H1 (cell line): ENCODE data around the gene ELP4. TPM values are rescaled to one million over a fixed set of nuclear protein-coding genes. Genes with fewer than 3 reads are reported as not detected.

Experiments used
- CTCF ChIA-PET: fragments of 300-600 bp; sonication (Branson Sonifier 250); formaldehyde crosslinking; loops from one replicate; lab custom pipeline; 2021; ENCODE audit not compliant: partially characterized antibody; lab: Charles Lee
- POLR2A ChIA-PET: fragments of 300-600 bp; sonication (Branson Sonifier 250); formaldehyde crosslinking; loops from one replicate; lab custom pipeline; 2021; ENCODE audit warnings: inconsistent platforms; ENCODE audit not compliant: partially characterized antibody; lab: Charles Lee
- DNase-seq, 2 experiments: peaks; one replicate each; pipeline versions ENCODE4 v3.0.0 to v3.0.0-alpha.2; 2010 to 2022; ENCODE audit warnings: low spot score in 2 of 2, low read depth in 1 of 2, mixed read lengths in 1 of 2
- FAIRE-seq: peaks from 2 replicates; lab custom pipeline; 2011; peaks lifted over from hg19 to GRCh38; lab: Jason Lieb, UNC
- H2AFZ ChIP-seq: 2 replicates; pipeline ENCODE4 v1.8.1; 2012; ENCODE audit warnings: low read length, inconsistent platforms
- H2AK5ac ChIP-seq: 2 replicates; pipeline ENCODE4 v1.6.1; 2013; ENCODE audit warnings: low read depth, low read length
- H2BK120ac ChIP-seq: replicated peaks from 2 replicates; pipeline ENCODE3; 2013; ENCODE audit warnings: low read depth, low read length, inconsistent platforms
- H2BK12ac ChIP-seq: 2 replicates; pipeline ENCODE4 v1.6.1; 2013; ENCODE audit warnings: low read depth, low read length
- H2BK15ac ChIP-seq: 2 replicates; pipeline ENCODE4 v1.6.1; 2013; ENCODE audit warnings: low read length
- H2BK20ac ChIP-seq: 2 replicates; pipeline ENCODE4 v1.6.1; 2013; ENCODE audit warnings: low read length
- H2BK5ac ChIP-seq: 2 replicates; pipeline ENCODE4 v1.6.1; 2013; ENCODE audit warnings: low read depth, low read length
- H3K14ac ChIP-seq: 2 replicates; pipeline ENCODE4 v1.6.1; 2013; ENCODE audit warnings: inconsistent platforms; ENCODE audit not compliant: insufficient read length
- H3K18ac ChIP-seq: 2 replicates; pipeline ENCODE4 v1.6.1; 2013; ENCODE audit warnings: low read length; ENCODE audit errors: extremely low read depth
- H3K23ac ChIP-seq: 2 replicates; pipeline ENCODE4 v1.6.1; 2013; ENCODE audit warnings: inconsistent platforms; ENCODE audit not compliant: insufficient read length
- H3K23me2 ChIP-seq: 2 replicates; pipeline ENCODE4 v1.6.1; 2013; ENCODE audit warnings: low read depth, low read length
- H3K27ac ChIP-seq: 2 replicates; pipeline ENCODE4 v1.6.1; 2011; ENCODE audit warnings: low read depth, low read length, inconsistent platforms
- H3K27me3 ChIP-seq, 4 experiments: replicated peaks in 1 of 4; 1 replicate in 1 of 4; 2 replicates in 3 of 4; pipeline versions ENCODE4 v1.6.1 to v1.8.1; 2011 to 2013; ENCODE audit warnings: low read length in 3 of 4, mild to moderate bottlenecking in 3 of 4, inconsistent platforms in 2 of 4, mixed read lengths in 2 of 4, moderate library complexity in 1 of 4; ENCODE audit not compliant: control insufficient read depth in 3 of 4, insufficient read depth in 3 of 4; ENCODE audit errors: extremely low read depth in 1 of 4
- H3K36me3 ChIP-seq, 4 experiments: 2 replicates each; pipeline versions ENCODE4 v1.6.1 to v1.8.1; 2011 to 2013; ENCODE audit warnings: mild to moderate bottlenecking in 4 of 4, low read length in 3 of 4, moderate library complexity in 2 of 4, control low read depth in 1 of 4, inconsistent platforms in 1 of 4; ENCODE audit not compliant: insufficient read depth in 4 of 4, control insufficient read depth in 2 of 4
- H3K4ac ChIP-seq: replicated peaks from 2 replicates; pipeline ENCODE3; 2013; ENCODE audit warnings: low read length, low read depth, mixed read lengths, inconsistent platforms; ENCODE audit not compliant: insufficient read length
- H3K4me1 ChIP-seq, 4 experiments: replicated peaks in 1 of 4; 1 replicate in 1 of 4; 2 replicates in 3 of 4; pipeline versions ENCODE4 v1.6.1 to v1.8.1; 2011 to 2013; ENCODE audit warnings: low read length in 3 of 4, inconsistent platforms in 2 of 4, mixed read lengths in 1 of 4; ENCODE audit not compliant: insufficient read depth in 4 of 4, control insufficient read depth in 3 of 4
- H3K4me2 ChIP-seq, 2 experiments: 2 replicates each; pipeline versions ENCODE4 v1.6.1 to v1.8.1; 2011 to 2013; ENCODE audit warnings: low read depth in 2 of 2, low read length in 2 of 2, control low read depth in 1 of 2, inconsistent platforms in 1 of 2, mild to moderate bottlenecking in 1 of 2; ENCODE audit not compliant: insufficient read depth in 1 of 2
- H3K4me3 ChIP-seq, 4 experiments: fragments of 200-600, 300-600 bp in 1 of 4; sonication (generic), shearing (Covaris generic), sonication (Bioruptor Twin) in 1 of 4; 2 replicates each; pipeline versions ENCODE4 v1.5.1 to v1.8.1; 2011 to 2016; ENCODE audit warnings: low read length in 4 of 4, low read depth in 3 of 4, control low read depth in 2 of 4, inconsistent platforms in 2 of 4, mild to moderate bottlenecking in 2 of 4, mixed read lengths in 1 of 4, moderate library complexity in 1 of 4; ENCODE audit not compliant: insufficient read depth in 2 of 4; ENCODE audit errors: extremely low read depth in 1 of 4
- H3K56ac ChIP-seq: replicated peaks from 2 replicates; pipeline ENCODE3; 2013; ENCODE audit warnings: low read depth, mild to moderate bottlenecking, mixed read lengths, low read length, inconsistent platforms; ENCODE audit not compliant: insufficient read length
- H3K79me1 ChIP-seq: 2 replicates; pipeline ENCODE4 v1.6.1; 2013; ENCODE audit warnings: low read depth, low read length, control low read depth
- H3K79me2 ChIP-seq, 2 experiments: 2 replicates each; pipeline versions ENCODE4 v1.6.1 to v1.8.1; 2012 to 2013; ENCODE audit warnings: low read length in 2 of 2, mild to moderate bottlenecking in 2 of 2, inconsistent platforms in 1 of 2; ENCODE audit not compliant: insufficient read depth in 2 of 2, control insufficient read depth in 1 of 2
- H3K9ac ChIP-seq, 4 experiments: replicated peaks in 1 of 4; 1 replicate in 1 of 4; 2 replicates in 3 of 4; pipeline versions ENCODE4 v1.6.1 to v1.8.1; 2011 to 2013; ENCODE audit warnings: low read depth in 3 of 4, low read length in 3 of 4, control low read depth in 2 of 4, mild to moderate bottlenecking in 2 of 4, moderate library complexity in 2 of 4, inconsistent platforms in 1 of 4; ENCODE audit errors: extremely low read depth in 1 of 4
- H3K9me3 ChIP-seq, 2 experiments: 2 replicates each; pipeline versions ENCODE4 v1.6.1 to v1.8.1; 2012 to 2013; ENCODE audit warnings: mild to moderate bottlenecking in 2 of 2, moderate library complexity in 2 of 2, control low read depth in 1 of 2, inconsistent platforms in 1 of 2, low read depth in 1 of 2, low read length in 1 of 2, mixed read lengths in 1 of 2; ENCODE audit not compliant: insufficient read depth in 2 of 2
- H4K20me1 ChIP-seq, 2 experiments: replicated peaks in 1 of 2; 2 replicates each; pipeline versions ENCODE3 to v1.8.1; 2011 to 2013; ENCODE audit warnings: inconsistent platforms in 2 of 2, low read length in 2 of 2, mild to moderate bottlenecking in 1 of 2; ENCODE audit not compliant: insufficient read depth in 2 of 2, control insufficient read depth in 1 of 2
- H4K5ac ChIP-seq: 2 replicates; pipeline ENCODE4 v1.6.1; 2013; ENCODE audit warnings: low read length, low read depth, mixed read lengths, inconsistent platforms; ENCODE audit not compliant: insufficient read length
- H4K8ac ChIP-seq: 2 replicates; pipeline ENCODE4 v1.8.0; 2013; ENCODE audit warnings: mild to moderate bottlenecking, moderate library complexity, low read length, inconsistent platforms; ENCODE audit not compliant: insufficient read depth; ENCODE audit errors: extremely low read depth
- H4K91ac ChIP-seq: replicated peaks from 2 replicates; pipeline ENCODE3; 2013; ENCODE audit warnings: low read length, mixed read lengths, inconsistent platforms; ENCODE audit not compliant: insufficient read length
- ASH2L ChIP-seq: fragments of 200-600, 300-600 bp; sonication (generic); IDR thresholded peaks from one replicate; pipeline ENCODE4 v1.7.1; 2017; ENCODE audit warnings: low read length
- JUN ChIP-seq: IDR thresholded peaks from 2 replicates; pipeline ENCODE4 v1.6.1; 2011; ENCODE audit warnings: low read depth, mild to moderate bottlenecking, improper control_type of control experiment, low read length
- WGBS, 2 experiments: shearing (Covaris generic) in 1 of 2; methylation state at CpG; one replicate each; pipeline versions ENCODE4 v1.1.6 to v1.1.7; 2013 to 2015; ENCODE audit warnings: low lambda C conversion rate in 2 of 2, mixed read lengths in 2 of 2, inconsistent platforms in 1 of 2, low coverage in 1 of 2, missing lambda C conversion rate in 1 of 2; ENCODE audit not compliant: insufficient replicate concordance in 2 of 2, insufficient coverage in 1 of 2, insufficient read length in 1 of 2; ENCODE audit errors: extremely low coverage in 1 of 2, missing lambda C conversion rate in 1 of 2; 5-methylcytosine and 5-hydroxymethylcytosine counted together
- polyA plus RNA-seq, 7 experiments: library from polyadenylated mRNA; depleted of rRNA in 3 of 7; stranded (reverse) in 5 of 7; unstranded in 2 of 7; fragments of >200 nt in 5 of 7; fragments of 200-250 nt in 2 of 7; gene quantifications; 1 replicate in 5 of 7; 2 replicates in 1 of 7; 4 replicates in 1 of 7; pipeline versions ENCODE4 v1.2.1 to v1.2.3, GENCODE V29; 2011 to 2013; ENCODE audit warnings: missing spikeins in 2 of 7, mixed read lengths in 2 of 7
- total RNA-seq: library from RNA; stranded (reverse); fragmentation: NEBNext Ultra II Directional; extraction: Animal tissue kit (Norgen Biotek cat#: 25700); gene quantifications from 2 replicates; pipeline ENCODE4 v1.2.1, GENCODE V29; 2021

Gene ELP4
- total and polyA plus RNA-seq, 2 of the 8 experiments (the other 6 are each of a cell fraction or from before 2014, with no cell fraction given) = 14.0 to 18.6 TPM

- no peak overlapping the region for H2AK5ac ChIP-seq
- no peaks in the 10 kb centered on the region for H4K20me1 ChIP-seq
- no peak overlapping the region for H3K9ac ChIP-seq
- H3K79me1 ChIP-seq = no peaks in the 10 kb centered on the region
- H3K27me3 ChIP-seq = peaks cover 0 to 1% (median 0%) of the 10 kb centered on the region in 4 experiments; a peak in 1 of 7 replicates
- H3K23me2 ChIP-seq = no peaks in the 10 kb centered on the region
- H2BK5ac ChIP-seq = no peak overlapping the region
- DNase-seq (no peak), FAIRE-seq (no peak)
- no peak overlapping the region for H3K14ac ChIP-seq
- no peak overlapping the region for H3K4me2 ChIP-seq
- no peak overlapping the region for H2BK15ac ChIP-seq
- no peaks in the 10 kb centered on the region for H3K79me2 ChIP-seq
- H3K4me3 ChIP-seq = no peak overlapping the region
- no peak overlapping the region for H3K56ac ChIP-seq
- H4K91ac ChIP-seq = no peak overlapping the region
- no peak overlapping the region for H2BK120ac ChIP-seq
- H3K27ac ChIP-seq = no peak overlapping the region
- H2AFZ ChIP-seq = no peak overlapping the region
- no peaks in the 10 kb centered on the region for H3K4me1 ChIP-seq
- CTCF ChIA-PET = interaction anchor here (1.0 to 1.3 kb wide), 3 partner anchors 11 to 683 kb away, joined by 3 to 4 read pairs (median 4); no protein-coding TSS in a partner anchor
- no peak overlapping the region for H4K5ac ChIP-seq
- H3K23ac ChIP-seq = no peak overlapping the region
- H3K4ac ChIP-seq = no peak overlapping the region
- POLR2A ChIA-PET = no interaction called here
- no peaks in the 10 kb centered on the region for H3K9me3 ChIP-seq
- H4K8ac ChIP-seq = no peak overlapping the region
- no peak overlapping the region for H3K18ac ChIP-seq
- no peak overlapping the region for H2BK20ac ChIP-seq
- H2BK12ac ChIP-seq = no peak overlapping the region
- TF ChIP-seq ASH2L = no peak
- no peak for TF ChIP-seq JUN
- no peaks in the 10 kb centered on the region for H3K36me3 ChIP-seq
- WGBS, 2 experiments = 92% methylated on average over 1 of the region's 1 CpG; no CpG with 5 or more reads in 1 of the 2 experiments
Observed at GRCh38 chr11:31643857-31644256, 134.3 kb downstream of the ELP4 start.
